ENCODE measurements around the gene PDCD1LG2. TPM values are rescaled to one million over a fixed set of nuclear protein-coding genes. Genes with fewer than 3 reads are reported as not detected.

PDCD1LG2 gene
- total and polyA plus RNA-seq, 4 donors = 0.46 to 2.5 (median 1.3) TPM

DNA sequence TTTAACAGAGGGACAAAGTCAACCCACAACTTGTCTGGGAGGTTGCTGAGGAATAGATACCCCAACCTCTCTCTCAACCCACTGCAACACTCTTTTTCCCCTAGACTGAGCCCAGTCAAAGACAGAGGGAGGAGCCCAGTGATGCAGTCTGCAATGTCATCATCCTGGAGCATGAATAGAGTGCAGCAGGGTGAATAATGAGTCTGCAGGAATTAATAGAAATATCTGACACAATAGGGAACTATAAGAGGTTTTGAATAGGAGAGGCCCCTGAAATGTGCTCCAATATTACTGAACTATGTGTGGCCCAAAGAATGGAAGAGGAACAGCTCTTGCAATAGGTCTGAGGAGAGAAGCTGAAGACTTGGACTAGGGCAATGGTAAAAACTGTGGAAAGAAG, 59.1 kb downstream of the PDCD1LG2 start:
- Histone ChIP-seq H3K4me3 (ENCODE audit: low read depth in 1 of 3, low read length in 3 of 3) (no peak overlapping the region), H3K27me3 (ENCODE audit: control insufficient read depth in 4 of 4, insufficient read depth in 4 of 4, low read length in 3 of 4) (no peaks in the 10 kb centered on the region), H3K9me3 (ENCODE audit: control insufficient read depth in 4 of 4, low read length in 3 of 4) (no peaks in the 10 kb centered on the region), H3K9ac (ENCODE audit: low read depth in 1 of 2, low read length in 2 of 2) (no peak overlapping the region), H3K4me1 (ENCODE audit: control insufficient read depth in 4 of 4, insufficient read depth in 4 of 4, low read length in 3 of 4) (no peaks in the 10 kb centered on the region), H3K27ac (ENCODE audit: low read depth in 1 of 2, low read length in 2 of 2) (no peak overlapping the region), H3K36me3 (ENCODE audit: control insufficient read depth in 4 of 4, insufficient read depth in 3 of 4, low read depth in 1 of 4, low read length in 3 of 4) (no peaks in the 10 kb centered on the region)
- DNase-seq (ENCODE audit: low spot score) = no peak
- no peak for TF ChIP-seq NR2F2 (IDR thresholded peaks at IDR 0.05)
- no peak for TF ChIP-seq JUND (IDR thresholded peaks at IDR 0.05)
- TF ChIP-seq REST (IDR thresholded peaks at IDR 0.05) = no peak
- TF ChIP-seq, protein P1, sequence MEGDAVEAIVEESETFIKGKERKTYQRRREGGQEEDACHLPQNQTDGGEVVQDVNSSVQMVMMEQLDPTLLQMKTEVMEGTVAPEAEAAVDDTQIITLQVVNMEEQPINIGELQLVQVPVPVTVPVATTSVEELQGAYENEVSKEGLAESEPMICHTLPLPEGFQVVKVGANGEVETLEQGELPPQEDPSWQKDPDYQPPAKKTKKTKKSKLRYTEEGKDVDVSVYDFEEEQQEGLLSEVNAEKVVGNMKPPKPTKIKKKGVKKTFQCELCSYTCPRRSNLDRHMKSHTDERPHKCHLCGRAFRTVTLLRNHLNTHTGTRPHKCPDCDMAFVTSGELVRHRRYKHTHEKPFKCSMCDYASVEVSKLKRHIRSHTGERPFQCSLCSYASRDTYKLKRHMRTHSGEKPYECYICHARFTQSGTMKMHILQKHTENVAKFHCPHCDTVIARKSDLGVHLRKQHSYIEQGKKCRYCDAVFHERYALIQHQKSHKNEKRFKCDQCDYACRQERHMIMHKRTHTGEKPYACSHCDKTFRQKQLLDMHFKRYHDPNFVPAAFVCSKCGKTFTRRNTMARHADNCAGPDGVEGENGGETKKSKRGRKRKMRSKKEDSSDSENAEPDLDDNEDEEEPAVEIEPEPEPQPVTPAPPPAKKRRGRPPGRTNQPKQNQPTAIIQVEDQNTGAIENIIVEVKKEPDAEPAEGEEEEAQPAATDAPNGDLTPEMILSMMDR (IDR thresholded peaks at IDR 0.05; ENCODE audit: low read depth, low read length, missing input control) = no peak
- TF ChIP-seq EGR1 (IDR thresholded peaks at IDR 0.05; ENCODE audit: low read depth in 2 of 2) = no peak
- no peak for TF ChIP-seq FOXA2 (IDR thresholded peaks at IDR 0.05)
- TF ChIP-seq, protein P2, sequence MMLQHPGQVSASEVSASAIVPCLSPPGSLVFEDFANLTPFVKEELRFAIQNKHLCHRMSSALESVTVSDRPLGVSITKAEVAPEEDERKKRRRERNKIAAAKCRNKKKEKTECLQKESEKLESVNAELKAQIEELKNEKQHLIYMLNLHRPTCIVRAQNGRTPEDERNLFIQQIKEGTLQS (IDR thresholded peaks at IDR 0.05) = no peak
- TF ChIP-seq GABPA (IDR thresholded peaks at IDR 0.05 in 1 of 2, conservative IDR thresholded peaks at IDR 0.05 in 1 of 2) = no peak
- no peak for TF ChIP-seq RXRA (IDR thresholded peaks at IDR 0.05)
- no peak for TF ChIP-seq YY1 (IDR thresholded peaks at IDR 0.05)
- TF ChIP-seq HNF4A (conservative IDR thresholded peaks at IDR 0.05) = no peak
- TF ChIP-seq, protein P3, sequence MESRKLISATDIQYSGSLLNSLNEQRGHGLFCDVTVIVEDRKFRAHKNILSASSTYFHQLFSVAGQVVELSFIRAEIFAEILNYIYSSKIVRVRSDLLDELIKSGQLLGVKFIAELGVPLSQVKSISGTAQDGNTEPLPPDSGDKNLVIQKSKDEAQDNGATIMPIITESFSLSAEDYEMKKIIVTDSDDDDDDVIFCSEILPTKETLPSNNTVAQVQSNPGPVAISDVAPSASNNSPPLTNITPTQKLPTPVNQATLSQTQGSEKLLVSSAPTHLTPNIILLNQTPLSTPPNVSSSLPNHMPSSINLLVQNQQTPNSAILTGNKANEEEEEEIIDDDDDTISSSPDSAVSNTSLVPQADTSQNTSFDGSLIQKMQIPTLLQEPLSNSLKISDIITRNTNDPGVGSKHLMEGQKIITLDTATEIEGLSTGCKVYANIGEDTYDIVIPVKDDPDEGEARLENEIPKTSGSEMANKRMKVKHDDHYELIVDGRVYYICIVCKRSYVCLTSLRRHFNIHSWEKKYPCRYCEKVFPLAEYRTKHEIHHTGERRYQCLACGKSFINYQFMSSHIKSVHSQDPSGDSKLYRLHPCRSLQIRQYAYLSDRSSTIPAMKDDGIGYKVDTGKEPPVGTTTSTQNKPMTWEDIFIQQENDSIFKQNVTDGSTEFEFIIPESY (IDR thresholded peaks at IDR 0.05) = no peak
- TF ChIP-seq HNF4G (IDR thresholded peaks at IDR 0.05) = no peak
- TF ChIP-seq RAD21 (IDR thresholded peaks at IDR 0.05) = no peak
- TF ChIP-seq SP1 (IDR thresholded peaks at IDR 0.05) = no peak
- TF ChIP-seq FOXA1 (IDR thresholded peaks at IDR 0.05) = no peak

GRCh38 chr9:5569891-5570290, 59.6 kb downstream of the PDCD1LG2 start:
- DNase-seq (ENCODE audit: low spot score) = no peak

More at GRCh38 chr9:5569891-5570290, 59.6 kb downstream of the PDCD1LG2 start:
- Histone ChIP-seq H3K36me3 (ENCODE audit: control insufficient read depth in 4 of 4, insufficient read depth in 3 of 4, low read depth in 1 of 4, low read length in 3 of 4) (no peaks in the 10 kb centered on the region), H3K27ac (ENCODE audit: low read depth in 1 of 2, low read length in 2 of 2) (no peak overlapping the region), H3K27me3 (ENCODE audit: control insufficient read depth in 4 of 4, insufficient read depth in 4 of 4, low read length in 3 of 4) (no peaks in the 10 kb centered on the region), H3K4me3 (ENCODE audit: low read depth in 1 of 3, low read length in 3 of 3) (no peak overlapping the region), H3K4me1 (ENCODE audit: control insufficient read depth in 4 of 4, insufficient read depth in 4 of 4, low read length in 3 of 4) (no peaks in the 10 kb centered on the region), H3K9me3 (ENCODE audit: control insufficient read depth in 4 of 4, low read length in 3 of 4) (no peaks in the 10 kb centered on the region), H3K9ac (ENCODE audit: low read depth in 1 of 2, low read length in 2 of 2) (no peak overlapping the region)
- WGBS = 63% methylated on average over 1 of the region's 1 CpG
- TF ChIP-seq REST (IDR thresholded peaks at IDR 0.05) (no peak), EGR1 (IDR thresholded peaks at IDR 0.05; ENCODE audit: low read depth in 2 of 2) (no peak), RAD21 (IDR thresholded peaks at IDR 0.05) (no peak), JUND (IDR thresholded peaks at IDR 0.05) (no peak), FOXA1 (IDR thresholded peaks at IDR 0.05) (no peak), HNF4G (IDR thresholded peaks at IDR 0.05) (no peak), HNF4A (conservative IDR thresholded peaks at IDR 0.05) (no peak)
